BJ (cell line): ENCODE data around the gene ANAPC7. TPM values are rescaled to one million over a fixed set of nuclear protein-coding genes. Genes with fewer than 3 reads are reported as not detected.

Source experiments
- CTCF ChIA-PET: fragments of 350-600 bp; formaldehyde crosslinking; extraction: SDS; loops from one replicate; lab custom pipeline; 2021; ENCODE audit warnings: antibody characterized with exemption, inconsistent platforms; lab: Yijun Ruan, JAX
- POLR2A ChIA-PET: fragments of 300-600 bp; sonication (Branson Sonifier 250); formaldehyde crosslinking; extraction: SDS; loops from one replicate; lab custom pipeline; 2021; ENCODE audit warnings: antibody characterized with exemption; lab: Charles Lee
- DNase-seq: peaks from one replicate; pipeline ENCODE4 v3.0.0-alpha.2; 2011; ENCODE audit warnings: low read depth
- H3K27me3 ChIP-seq: 2 replicates; pipeline ENCODE4 v1.6.0; 2011; ENCODE audit warnings: low read length; ENCODE audit not compliant: control insufficient read depth, insufficient read depth
- H3K36me3 ChIP-seq: 2 replicates; pipeline ENCODE4 v1.5.1; 2011; ENCODE audit warnings: low read length; ENCODE audit not compliant: control insufficient read depth, insufficient read depth
- H3K4me3 ChIP-seq: 2 replicates; pipeline ENCODE4 v1.5.1; 2011; ENCODE audit warnings: low read depth, mild to moderate bottlenecking, control low read depth, low read length
- polyA plus RNA-seq: library from polyadenylated mRNA; depleted of rRNA; stranded (reverse); fragments of >200 nt; gene quantifications from 2 replicates; pipeline ENCODE4 v1.2.3, GENCODE V29; 2011
- TF ChIP-seq, protein P1 (sequence below): IDR thresholded peaks from 2 replicates; pipeline ENCODE4 v1.5.1; 2011; ENCODE audit warnings: low read depth, mild to moderate bottlenecking, control low read depth, inconsistent platforms, low read length, moderate library complexity; ENCODE audit not compliant: insufficient read depth

ANAPC7 gene
- polyA plus RNA-seq, 1 experiment, result 32.6 TPM

GRCh38 chr12:110338754-110339153 is 64.8 kb downstream of the ANAPC7 start:
- DNase-seq, result no peak
- Histone ChIP-seq H3K27me3 (no peaks in the 10 kb centered on the region), H3K36me3 (peaks cover 68% of the 10 kb centered on the region), H3K4me3 (no peak overlapping the region)
- TF ChIP-seq, protein P1, sequence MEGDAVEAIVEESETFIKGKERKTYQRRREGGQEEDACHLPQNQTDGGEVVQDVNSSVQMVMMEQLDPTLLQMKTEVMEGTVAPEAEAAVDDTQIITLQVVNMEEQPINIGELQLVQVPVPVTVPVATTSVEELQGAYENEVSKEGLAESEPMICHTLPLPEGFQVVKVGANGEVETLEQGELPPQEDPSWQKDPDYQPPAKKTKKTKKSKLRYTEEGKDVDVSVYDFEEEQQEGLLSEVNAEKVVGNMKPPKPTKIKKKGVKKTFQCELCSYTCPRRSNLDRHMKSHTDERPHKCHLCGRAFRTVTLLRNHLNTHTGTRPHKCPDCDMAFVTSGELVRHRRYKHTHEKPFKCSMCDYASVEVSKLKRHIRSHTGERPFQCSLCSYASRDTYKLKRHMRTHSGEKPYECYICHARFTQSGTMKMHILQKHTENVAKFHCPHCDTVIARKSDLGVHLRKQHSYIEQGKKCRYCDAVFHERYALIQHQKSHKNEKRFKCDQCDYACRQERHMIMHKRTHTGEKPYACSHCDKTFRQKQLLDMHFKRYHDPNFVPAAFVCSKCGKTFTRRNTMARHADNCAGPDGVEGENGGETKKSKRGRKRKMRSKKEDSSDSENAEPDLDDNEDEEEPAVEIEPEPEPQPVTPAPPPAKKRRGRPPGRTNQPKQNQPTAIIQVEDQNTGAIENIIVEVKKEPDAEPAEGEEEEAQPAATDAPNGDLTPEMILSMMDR, result no peak
- ChIA-PET POLR2A (interaction anchor here (0.6 kb wide), 1 partner anchor 92 kb away, joined by 14 read pairs; no protein-coding TSS in a partner anchor), CTCF (no interaction called here)

DNA sequence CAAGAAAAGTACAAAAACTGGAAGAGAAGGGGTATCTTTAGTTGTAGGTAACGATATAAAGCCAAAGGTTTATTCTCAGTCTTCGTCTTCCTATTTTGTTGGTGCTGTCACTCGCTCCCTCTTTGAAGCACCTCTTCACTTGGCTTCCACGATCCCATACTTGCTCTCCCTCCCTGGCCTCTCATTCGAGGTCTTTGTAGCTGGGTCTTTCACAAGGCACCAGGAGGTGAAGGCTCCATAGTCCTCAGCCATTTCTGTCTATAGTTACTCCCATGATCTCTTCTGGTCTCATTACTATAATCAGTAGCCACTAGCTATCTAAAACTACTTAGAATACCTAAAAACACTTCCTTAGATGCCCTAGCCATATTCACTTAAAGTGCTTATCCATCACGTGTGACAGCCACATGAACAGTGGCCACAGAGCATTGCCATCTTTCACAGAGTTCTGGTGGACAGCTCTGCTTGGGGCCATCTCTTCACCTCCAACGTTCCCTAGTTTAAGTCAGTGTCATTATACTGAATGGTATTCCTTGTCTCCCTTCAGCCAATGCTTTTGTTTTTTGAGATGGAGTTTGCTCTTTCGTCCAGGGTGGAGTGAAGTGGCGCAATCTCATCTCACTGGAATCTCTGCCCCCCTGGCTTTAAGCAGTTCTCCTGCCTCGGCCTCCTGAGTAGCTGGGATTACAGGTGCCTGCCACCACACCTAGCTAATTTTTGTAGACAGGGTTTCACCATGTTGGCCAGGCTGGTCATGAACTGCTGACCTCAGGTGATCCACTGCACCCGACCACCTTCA is 65.4 kb downstream of the ANAPC7 start:
- Histone ChIP-seq H3K27me3 (no peaks in the 10 kb centered on the region), H3K36me3 (peaks cover 66% of the 10 kb centered on the region), H3K4me3 (no peak overlapping the region)
- DNase-seq, result no peak
- ChIA-PET POLR2A (interaction anchor here (0.6 kb wide), 1 partner anchor 93 kb away, joined by 14 read pairs; no protein-coding TSS in a partner anchor), CTCF (no interaction called here)
- TF ChIP-seq, protein P1, result no peak

DNA sequence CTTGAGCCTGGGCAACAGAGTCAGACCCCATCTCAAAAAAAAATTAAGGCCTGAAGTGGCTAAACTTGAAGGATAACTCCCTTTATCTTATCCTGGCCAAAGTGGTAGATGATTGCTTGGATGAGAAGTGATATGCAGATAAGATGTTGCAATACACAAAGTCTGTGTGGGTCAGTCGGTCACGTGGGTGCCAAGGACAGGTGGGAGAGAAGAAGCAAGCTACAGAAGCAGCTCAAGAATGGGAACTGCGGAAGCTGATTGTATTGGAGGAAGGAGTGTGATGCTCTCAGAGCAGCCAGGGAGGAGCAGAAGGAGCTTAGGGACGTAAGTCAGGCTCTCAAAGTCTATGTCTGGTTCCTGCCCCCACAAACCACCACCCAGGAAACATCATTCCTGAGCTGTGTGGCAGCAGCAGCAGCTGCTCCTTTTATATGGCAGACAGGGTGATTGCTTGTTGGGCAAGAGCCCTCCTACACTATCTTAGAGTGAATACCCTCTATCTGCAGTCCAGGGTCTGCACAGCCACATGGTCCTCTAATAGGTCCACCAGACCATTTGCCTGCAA is 67.9 kb downstream of the ANAPC7 start:
- TF ChIP-seq, protein P1, result no peak
- ChIA-PET CTCF (interaction anchor here (1.0 to 1.2 kb wide), 3 partner anchors 10 to 96 kb away, joined by 3 read pairs; no protein-coding TSS in a partner anchor), POLR2A (interaction anchor here (0.7 kb wide), 1 partner anchor 9 kb away, joined by 4 read pairs; no protein-coding TSS in a partner anchor)
- peaks cover 56% of the 10 kb centered on the region for H3K36me3 ChIP-seq
- no peak for DNase-seq
- no peak overlapping the region for H3K4me3 ChIP-seq
- H3K27me3 ChIP-seq, result no peaks in the 10 kb centered on the region

DNA sequence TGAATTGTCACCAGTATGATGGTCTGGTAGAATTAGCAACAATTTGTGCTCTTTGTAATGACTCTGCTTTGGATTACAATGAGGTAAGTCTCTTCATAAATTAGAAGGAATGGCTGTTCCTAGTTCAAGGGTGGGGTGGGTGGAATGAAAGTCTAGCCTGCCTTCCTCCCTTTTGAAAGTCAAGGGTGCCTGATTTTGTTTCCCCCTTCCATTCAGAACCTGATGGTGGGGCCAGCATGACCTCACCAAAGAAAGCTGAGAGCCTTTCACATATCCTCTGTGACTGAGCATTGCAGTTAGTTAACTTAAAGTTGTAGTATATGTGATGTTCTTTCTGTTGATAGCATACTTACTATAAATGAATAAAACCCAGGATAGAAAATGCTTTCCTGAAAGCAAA is 70.3 kb downstream of the ANAPC7 start:
- ChIA-PET CTCF (interaction anchor here (1.6 kb wide), 1 partner anchor 99 kb away, joined by 3 read pairs; no protein-coding TSS in a partner anchor), POLR2A (no interaction called here)
- Histone ChIP-seq H3K27me3 (no peaks in the 10 kb centered on the region), H3K4me3 (no peak overlapping the region), H3K36me3 (peaks cover 48% of the 10 kb centered on the region)
- TF ChIP-seq, protein P1, result no peak
- no peak for DNase-seq

DNA sequence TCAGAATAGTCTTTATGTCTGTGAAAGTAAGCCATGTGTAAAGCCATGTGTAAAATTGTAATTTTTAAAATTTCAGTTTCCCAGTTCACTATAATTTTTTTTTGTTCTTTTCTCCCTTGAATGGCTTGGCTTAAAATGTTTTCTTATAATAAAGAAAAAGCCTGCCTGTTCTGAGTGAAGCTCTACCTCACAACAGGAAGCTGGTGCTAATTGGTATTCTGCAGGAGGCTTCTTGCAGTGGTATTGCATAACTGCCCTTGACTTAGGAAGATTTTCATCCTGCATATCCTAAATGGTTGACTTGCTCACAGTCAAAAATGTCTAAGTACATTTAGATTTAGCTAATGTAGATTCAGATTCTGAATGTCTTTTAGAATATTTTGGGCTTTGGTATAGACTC is 73.0 kb downstream of the ANAPC7 start:
- ChIA-PET CTCF (interaction anchor here (0.7 to 1.0 kb wide), 2 partner anchors 10 to 240 kb away, joined by 3 read pairs; no protein-coding TSS in a partner anchor), POLR2A (interaction anchor here (0.5 kb wide), 1 partner anchor 102 kb away, joined by 6 read pairs; no protein-coding TSS in a partner anchor)
- Histone ChIP-seq H3K36me3 (peaks cover 40% of the 10 kb centered on the region), H3K27me3 (no peaks in the 10 kb centered on the region), H3K4me3 (no peak overlapping the region)
- TF ChIP-seq, protein P1, result no peak
- no peak for DNase-seq
